ENCODE data around the gene IFITM5. TPM values are rescaled to one million over a fixed set of nuclear protein-coding genes. Genes with fewer than 3 reads are reported as not detected.
"Not testable (repeated sequence)": the region's sequence is repeated elsewhere in the genome, so short reads cannot be mapped to it uniquely, and the experiment has no call there.

The IFITM5 gene
- not detected in 2 replicates for total RNA-seq (2014; rRNA removed; shearing (Covaris generic))

GRCh38 chr11:299081-299891 lies at the start of gene IFITM5:
Gene IFITM5, minus strand, starts transcription at chr11:299526. Its CDS starts 36 bp downstream, at chr11:299490.
- no peak for DNase-seq

GRCh38 chr11:346529-346928 lies 47.2 kb upstream of the IFITM5 start:
- Histone ChIP-seq H3K27me3 (0 out of 2 replicates have a peak, but pooled peaks cover 3% of the 10 kb centered on the region), H3K9me3 (replicated peaks) (no peaks in the 10 kb centered on the region), H3K4me1 (peaks cover 11% of the 10 kb centered on the region), H3K4me3 (no peak overlapping the region), H3K36me3 (no peaks in the 10 kb centered on the region), H3K27ac (no peak overlapping the region)
- DNase-seq, result no peak

More at GRCh38 chr11:299081-299891, at the start of gene IFITM5:
- Histone ChIP-seq H3K9me3 (replicated peaks) (no peaks in the 10 kb centered on the region), H3K27ac (no peak within 1 kb of the TSS), H3K4me1 (peaks cover 14% of the 10 kb centered on the region; the same call in 1 of the 2 replicates), H3K36me3 (no peaks in the 10 kb centered on the region), H3K27me3 (no peaks in the 10 kb centered on the region), H3K4me3 (no peak within 1 kb of the TSS)

- Histone ChIP-seq H3K36me3 (no peaks in the 10 kb centered on the region), H3K27ac (no peak overlapping the region), H3K27me3 (0 out of 2 replicates have a peak, but pooled peaks cover 3% of the 10 kb centered on the region), H3K9me3 (replicated peaks) (no peaks in the 10 kb centered on the region), H3K4me1 (no peaks in the 10 kb centered on the region; the same call in 1 of the 2 replicates), H3K4me3 (no peak overlapping the region)
- no peak for DNase-seq
Observed at GRCh38 chr11:344836-345578, 45.7 kb upstream of the IFITM5 start.

GRCh38 chr11:342328-342727 lies 43.0 kb upstream of the IFITM5 start:
- Histone ChIP-seq H3K4me1 (no peaks in the 10 kb centered on the region), H3K27ac (no peak overlapping the region), H3K36me3 (no peaks in the 10 kb centered on the region), H3K4me3 (no peak overlapping the region), H3K9me3 (replicated peaks) (no peaks in the 10 kb centered on the region), H3K27me3 (no peaks in the 10 kb centered on the region)
- DNase-seq, result no peak

- Histone ChIP-seq H3K27me3 (no peaks in the 10 kb centered on the region), H3K4me1 (peaks cover 3% of the 10 kb centered on the region; the same call in 1 of the 2 replicates), H3K9me3 (replicated peaks) (no peaks in the 10 kb centered on the region), H3K36me3 (no peaks in the 10 kb centered on the region), H3K4me3 (no peak overlapping the region), H3K27ac (no peak overlapping the region)
- DNase-seq, result no peak
Observed at GRCh38 chr11:340539-341512, 41.5 kb upstream of the IFITM5 start.

- H3K36me3 ChIP-seq, result no peaks in the 10 kb centered on the region
- no peaks in the 10 kb centered on the region for H3K27me3 ChIP-seq
- DNase-seq, result no peak
- no peaks in the 10 kb centered on the region for H3K9me3 ChIP-seq (replicated peaks)
- no peak overlapping the region for H3K27ac ChIP-seq
- peaks cover 5% of the 10 kb centered on the region; the same call in 1 of the 2 replicates for H3K4me1 ChIP-seq
- H3K4me3 ChIP-seq, result no peak overlapping the region
Observed at GRCh38 chr11:339963-340362, 40.6 kb upstream of the IFITM5 start.

- Histone ChIP-seq H3K4me3 (no peak overlapping the region), H3K27ac (no peak overlapping the region), H3K27me3 (no peaks in the 10 kb centered on the region), H3K9me3 (replicated peaks) (no peaks in the 10 kb centered on the region), H3K4me1 (peaks cover 8% of the 10 kb centered on the region; the same call in 1 of the 2 replicates), H3K36me3 (no peaks in the 10 kb centered on the region)
- DNase-seq, result no peak
Observed at GRCh38 chr11:337711-338110, 38.4 kb upstream of the IFITM5 start.

GRCh38 chr11:336659-337198 lies 37.4 kb upstream of the IFITM5 start:
- H3K36me3 ChIP-seq, result no peaks in the 10 kb centered on the region
- H3K9me3 ChIP-seq (replicated peaks), result no peaks in the 10 kb centered on the region
- no peaks in the 10 kb centered on the region for H3K27me3 ChIP-seq
- peaks cover 8% of the 10 kb centered on the region; the same call in 1 of the 2 replicates for H3K4me1 ChIP-seq
- no peak overlapping the region for H3K4me3 ChIP-seq
- no peak for DNase-seq
- no peak overlapping the region for H3K27ac ChIP-seq

- DNase-seq, result peak in 1 of 2 experiments; percentile 42
- Histone ChIP-seq H3K4me1 (peaks cover 8% of the 10 kb centered on the region; the same call in 1 of the 2 replicates), H3K36me3 (no peaks in the 10 kb centered on the region), H3K4me3 (no peak overlapping the region), H3K9me3 (replicated peaks) (no peaks in the 10 kb centered on the region), H3K27me3 (no peaks in the 10 kb centered on the region), H3K27ac (no peak overlapping the region; the same call in 1 of the 2 replicates)
Observed at GRCh38 chr11:335779-336658, 36.7 kb upstream of the IFITM5 start.

GRCh38 chr11:334264-334994 lies 35.1 kb upstream of the IFITM5 start:
- H3K36me3 ChIP-seq, result no peaks in the 10 kb centered on the region
- H3K4me1 ChIP-seq, result peaks cover 8% of the 10 kb centered on the region; the same call in 1 of the 2 replicates
- DNase-seq, result no peak
- no peaks in the 10 kb centered on the region for H3K9me3 ChIP-seq (replicated peaks)
- no peaks in the 10 kb centered on the region for H3K27me3 ChIP-seq
- no peak overlapping the region for H3K4me3 ChIP-seq
- H3K27ac ChIP-seq, result no peak overlapping the region

GRCh38 chr11:333616-334263 lies 34.4 kb upstream of the IFITM5 start:
- not testable (repeated sequence) for H3K4me1 ChIP-seq

More at GRCh38 chr11:333616-334263, 34.4 kb upstream of the IFITM5 start:
- H3K36me3 ChIP-seq; H3K27me3 ChIP-seq; DNase-seq; H3K9me3 ChIP-seq (replicated peaks); H3K27ac ChIP-seq; H3K4me3 ChIP-seq: not testable (repeated sequence)

Measured in SJCRH30 (cell line).